RWPE2 (cell line): ENCODE results near the gene ANO3.

ENCODE experiments used
- ATAC-seq: fragments of 200-7000 bp; cut with Tn5 transposase; 3 replicates; pipeline ENCODE4 v1.9.1; 2021; ENCODE audit warnings: low read depth
- DNase-seq: peaks from one replicate; pipeline ENCODE4 v3.0.0-alpha.2; 2020; ENCODE audit warnings: low spot score
- H3K27ac ChIP-seq: fragments of 450-650 bp; 2 replicates; pipeline ENCODE4 v1.5.1; 2017; ENCODE audit warnings: mild to moderate bottlenecking; ENCODE audit not compliant: poor library complexity, severe bottlenecking
- H3K27me3 ChIP-seq: fragments of 250-450 bp; sonication (Bioruptor Pico); 2 replicates; pipeline ENCODE4 v1.5.1; 2021; ENCODE audit warnings: mild to moderate bottlenecking, moderate library complexity; ENCODE audit not compliant: insufficient read depth, poor library complexity, severe bottlenecking
- H3K36me3 ChIP-seq: fragments of 250-450 bp; sonication (Bioruptor Pico); 2 replicates; pipeline ENCODE4 v1.5.1; 2020; ENCODE audit warnings: low read depth, mild to moderate bottlenecking, moderate library complexity
- H3K4me1 ChIP-seq: fragments of 250-450 bp; sonication (Bioruptor Pico); 2 replicates; pipeline ENCODE4 v1.5.1; 2021; ENCODE audit warnings: mild to moderate bottlenecking, moderate library complexity; ENCODE audit not compliant: insufficient read depth, poor library complexity, severe bottlenecking
- H3K4me3 ChIP-seq: fragments of 250-450 bp; sonication (Bioruptor Pico); 2 replicates; pipeline ENCODE4 v1.5.1; 2021; ENCODE audit warnings: mild to moderate bottlenecking, moderate library complexity; ENCODE audit not compliant: severe bottlenecking
- H3K9me3 ChIP-seq: fragments of 250-450 bp; sonication (Bioruptor Pico); 2 replicates; pipeline ENCODE4 v1.5.1; 2021; ENCODE audit warnings: mild to moderate bottlenecking, moderate library complexity; ENCODE audit not compliant: severe bottlenecking
- TF ChIP-seq, protein P1 (sequence below): fragments of 450-650 bp; IDR thresholded peaks from one replicate; pipeline ENCODE4 v1.5.1; 2017; ENCODE audit warnings: mild to moderate bottlenecking, moderate library complexity; ENCODE audit not compliant: poor library complexity, severe bottlenecking

The ANO3 gene

DNA sequence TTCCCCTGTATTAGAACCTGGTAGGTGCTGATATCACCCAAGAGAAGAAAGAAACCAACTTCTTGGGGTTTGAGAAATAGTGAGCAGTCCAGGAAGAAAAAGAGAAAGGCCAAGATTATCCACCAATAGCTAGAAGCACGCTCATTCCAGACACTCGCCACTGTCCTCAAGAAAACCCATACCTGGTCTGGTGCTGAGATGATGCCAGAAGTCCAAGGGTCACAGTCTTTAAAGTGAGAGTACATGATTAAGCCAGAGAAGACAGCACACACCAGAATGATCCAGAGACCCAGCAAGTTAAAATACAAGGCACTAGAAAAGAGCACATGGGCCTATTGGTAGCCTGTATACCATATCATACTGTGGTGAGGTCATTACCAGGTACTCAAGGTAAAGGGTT is 366.3 kb downstream of the ANO3 start:
- DNase-seq (no peak), ATAC-seq (no peak)
- no peaks in the 10 kb centered on the region for H3K9me3 ChIP-seq
- no peaks in the 10 kb centered on the region for H3K4me1 ChIP-seq
- no peak overlapping the region for H3K4me3 ChIP-seq
- H3K27ac ChIP-seq, result no peak overlapping the region
- no peaks in the 10 kb centered on the region for H3K27me3 ChIP-seq
- TF ChIP-seq, protein P1, sequence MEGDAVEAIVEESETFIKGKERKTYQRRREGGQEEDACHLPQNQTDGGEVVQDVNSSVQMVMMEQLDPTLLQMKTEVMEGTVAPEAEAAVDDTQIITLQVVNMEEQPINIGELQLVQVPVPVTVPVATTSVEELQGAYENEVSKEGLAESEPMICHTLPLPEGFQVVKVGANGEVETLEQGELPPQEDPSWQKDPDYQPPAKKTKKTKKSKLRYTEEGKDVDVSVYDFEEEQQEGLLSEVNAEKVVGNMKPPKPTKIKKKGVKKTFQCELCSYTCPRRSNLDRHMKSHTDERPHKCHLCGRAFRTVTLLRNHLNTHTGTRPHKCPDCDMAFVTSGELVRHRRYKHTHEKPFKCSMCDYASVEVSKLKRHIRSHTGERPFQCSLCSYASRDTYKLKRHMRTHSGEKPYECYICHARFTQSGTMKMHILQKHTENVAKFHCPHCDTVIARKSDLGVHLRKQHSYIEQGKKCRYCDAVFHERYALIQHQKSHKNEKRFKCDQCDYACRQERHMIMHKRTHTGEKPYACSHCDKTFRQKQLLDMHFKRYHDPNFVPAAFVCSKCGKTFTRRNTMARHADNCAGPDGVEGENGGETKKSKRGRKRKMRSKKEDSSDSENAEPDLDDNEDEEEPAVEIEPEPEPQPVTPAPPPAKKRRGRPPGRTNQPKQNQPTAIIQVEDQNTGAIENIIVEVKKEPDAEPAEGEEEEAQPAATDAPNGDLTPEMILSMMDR, result no peak
- H3K36me3 ChIP-seq, result no peaks in the 10 kb centered on the region

DNA sequence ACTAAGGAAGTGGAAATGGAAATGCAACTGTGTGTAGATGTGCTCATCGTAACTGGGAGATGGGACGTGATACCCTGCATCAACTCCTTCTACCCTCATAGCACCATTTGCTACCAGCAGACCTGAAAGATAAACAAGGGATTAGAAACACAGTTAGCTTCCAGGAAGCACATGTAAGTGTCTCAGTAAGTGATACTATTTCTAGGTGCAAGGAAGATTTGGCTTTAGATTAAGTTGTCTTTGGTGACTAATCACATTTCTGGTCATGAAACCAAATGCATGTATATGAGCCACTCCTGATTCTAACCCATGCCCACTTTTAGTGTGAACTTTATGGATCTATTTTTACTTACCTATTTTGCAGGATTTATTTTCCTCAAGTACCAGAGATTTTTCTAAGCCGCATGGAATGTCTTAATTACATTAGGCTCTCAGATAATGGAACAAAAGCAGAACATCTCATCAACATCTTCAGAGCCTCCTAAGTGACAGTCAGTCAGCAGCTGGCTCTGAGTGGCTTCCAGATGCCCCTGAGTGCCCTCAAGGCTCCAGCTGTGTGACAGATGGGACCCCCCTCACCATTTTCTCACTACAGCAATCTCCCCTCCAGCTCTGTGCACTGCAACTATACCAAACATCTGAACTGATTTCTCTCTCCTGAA is 368.8 kb downstream of the ANO3 start:
- no peaks in the 10 kb centered on the region for H3K9me3 ChIP-seq
- no peak for DNase-seq
- H3K27me3 ChIP-seq, result no peaks in the 10 kb centered on the region
- H3K27ac ChIP-seq, result no peak overlapping the region
- TF ChIP-seq, protein P1, result no peak
- H3K36me3 ChIP-seq, result no peaks in the 10 kb centered on the region
- no peaks in the 10 kb centered on the region for H3K4me1 ChIP-seq
- ATAC-seq, result no peak
- no peak overlapping the region for H3K4me3 ChIP-seq

DNA sequence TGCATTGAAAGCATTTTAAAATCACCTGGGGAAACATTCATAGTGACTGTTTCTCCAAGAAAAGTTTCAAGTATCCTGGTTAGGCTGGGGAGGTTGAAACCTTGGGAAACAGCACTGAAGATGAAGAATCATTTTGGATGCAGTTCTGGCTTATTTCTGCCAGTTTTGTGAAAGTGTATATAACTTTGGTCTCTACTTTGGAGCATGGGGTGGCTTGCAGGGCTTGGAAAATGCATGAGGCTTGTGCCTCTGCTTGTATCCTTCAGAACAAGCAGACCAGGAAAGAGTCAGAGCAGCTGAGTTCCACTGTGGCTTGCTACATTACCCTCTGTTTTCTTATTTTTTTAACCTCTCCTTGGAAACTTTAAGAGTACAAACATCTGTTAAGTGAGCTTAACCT is 370.5 kb downstream of the ANO3 start:
- no peaks in the 10 kb centered on the region for H3K36me3 ChIP-seq
- no peaks in the 10 kb centered on the region for H3K9me3 ChIP-seq
- TF ChIP-seq, protein P1, result no peak
- H3K27me3 ChIP-seq, result no peaks in the 10 kb centered on the region
- H3K4me1 ChIP-seq, result no peaks in the 10 kb centered on the region
- ATAC-seq (no peak), DNase-seq (no peak)
- H3K4me3 ChIP-seq, result no peak overlapping the region
- no peak overlapping the region for H3K27ac ChIP-seq

DNA sequence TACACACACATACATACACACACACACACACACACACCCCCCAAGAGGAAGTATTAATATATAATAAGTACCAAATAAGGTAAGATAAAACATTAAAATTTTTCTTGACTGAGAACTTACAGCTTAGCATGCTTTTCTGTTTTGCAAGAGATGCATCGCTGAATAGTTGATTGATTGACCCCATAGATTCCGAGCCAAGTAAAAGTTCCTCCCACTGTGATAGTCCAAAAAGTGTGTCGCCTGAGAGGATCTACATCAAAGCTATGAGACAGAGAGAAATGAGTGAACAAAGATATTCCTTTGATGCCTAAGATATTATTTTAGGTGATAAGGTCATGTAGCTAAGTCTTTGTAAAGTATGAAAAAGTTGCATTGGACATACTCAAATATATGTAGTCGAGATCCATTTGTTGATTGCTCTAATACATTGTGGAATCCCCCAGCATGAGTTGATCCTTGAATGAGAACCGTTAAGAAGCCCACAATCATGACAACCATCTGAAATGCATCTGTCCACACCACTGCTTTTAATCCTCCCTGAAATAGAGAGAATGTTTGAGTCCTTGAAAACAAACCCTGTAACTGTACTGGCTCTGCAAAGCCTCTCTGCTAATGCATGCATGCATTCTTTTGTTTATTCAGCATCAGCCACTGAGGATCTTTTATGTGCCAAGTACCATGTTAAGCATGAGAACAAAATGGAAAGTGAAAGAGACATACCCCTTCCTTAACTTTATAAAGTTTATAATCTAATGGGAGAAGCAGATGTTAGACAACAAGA is 371.7 kb downstream of the ANO3 start:
- Histone ChIP-seq H3K27me3 (no peaks in the 10 kb centered on the region), H3K9me3 (no peaks in the 10 kb centered on the region), H3K4me1 (no peaks in the 10 kb centered on the region), H3K27ac (no peak overlapping the region), H3K36me3 (no peaks in the 10 kb centered on the region), H3K4me3 (no peak overlapping the region)
- ATAC-seq, result no peak
- TF ChIP-seq, protein P1, result no peak
- DNase-seq, result no peak

DNA sequence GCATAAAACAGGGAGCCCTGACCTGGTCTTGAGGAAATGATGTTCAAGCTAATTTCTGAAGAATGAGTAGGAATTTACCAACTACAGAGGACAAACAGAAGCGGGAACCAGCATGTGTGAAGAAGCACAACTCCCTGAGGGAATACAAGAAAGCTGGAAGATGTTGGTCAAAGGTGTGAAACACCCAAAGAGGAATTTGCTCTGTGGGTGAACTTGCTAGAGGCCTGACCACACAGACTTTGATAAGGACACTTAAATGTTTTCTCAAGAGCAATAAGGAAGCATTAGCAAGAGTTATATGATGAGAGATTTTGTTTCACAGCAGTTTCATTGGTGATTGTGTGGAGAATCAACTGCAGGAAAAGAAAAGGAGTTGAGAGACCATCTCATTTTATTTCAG is 372.3 kb downstream of the ANO3 start:
- ATAC-seq, result no peak
- no peaks in the 10 kb centered on the region for H3K9me3 ChIP-seq
- no peaks in the 10 kb centered on the region for H3K27me3 ChIP-seq
- H3K4me3 ChIP-seq, result no peak overlapping the region
- TF ChIP-seq, protein P1, result no peak
- no peaks in the 10 kb centered on the region for H3K4me1 ChIP-seq
- DNase-seq, result no peak
- no peak overlapping the region for H3K27ac ChIP-seq
- no peaks in the 10 kb centered on the region for H3K36me3 ChIP-seq
